ENCODE measurements around the gene HAGHL. TPM values are rescaled to one million over a fixed set of nuclear protein-coding genes. Genes with fewer than 3 reads are reported as not detected.

HAGHL gene
- total and polyA plus RNA-seq, 2 donors (not counting 3 experiments of a cell fraction or from before 2014, with no cell fraction given), result 6.3 to 6.8 TPM

- Histone ChIP-seq H3K9me3 (replicated peaks; ENCODE audit: control insufficient read depth, insufficient read depth, low read length) (no peaks in the 10 kb centered on the region), H3K79me2 (ENCODE audit: control insufficient read depth, insufficient read depth, low read length) (no peaks in the 10 kb centered on the region), H3K4me2 (ENCODE audit: insufficient read depth, low read length) (no peak overlapping the region), H2AFZ (ENCODE audit: low read depth, low read length) (no peak overlapping the region), H4K20me1 (replicated peaks; ENCODE audit: control insufficient read depth, extremely low read depth, insufficient read depth, low read length) (no peaks in the 10 kb centered on the region), H3K4me1 (ENCODE audit: control insufficient read depth, extremely low read depth, insufficient read depth, low read length) (peaks cover 4% of the 10 kb centered on the region), H3K9ac (replicated peaks; ENCODE audit: extremely low read depth, insufficient read depth, low read length) (no peak overlapping the region), H3K9me1 (replicated peaks; ENCODE audit: control insufficient read depth, extremely low read depth, insufficient read depth, low read length) (no peaks in the 10 kb centered on the region), H3K27ac (ENCODE audit: insufficient read depth, low read depth, low read length) (no peak overlapping the region), H3K4me3 (replicated peaks in 1 of 3; ENCODE audit: insufficient read depth in 1 of 3, low read depth in 1 of 3, low read length in 3 of 3) (no peak overlapping the region), H3K27me3 (ENCODE audit: control insufficient read depth in 2 of 2, insufficient read depth in 2 of 2, low read length in 2 of 2) (no peaks in the 10 kb centered on the region), H3K36me3 (ENCODE audit: control insufficient read depth in 2 of 2, extremely low read depth in 1 of 2, insufficient read depth in 2 of 2, low read length in 2 of 2) (no peaks in the 10 kb centered on the region)
- DNase-seq (ENCODE audit: low read depth, low spot score), result no peak
- FAIRE-seq, result no peak
- intact Hi-C loops (cut with micrococcal nuclease), result no loop called here
- ChIA-PET CTCF (interaction anchor here (1.0 kb wide), 1 partner anchor 42 kb away, joined by 3 read pairs; the partner anchor contains the start of genes CHTF18 and RPUSD1), POLR2A (no interaction called here)
- dilution Hi-C loops (cut with MboI; ENCODE audit: extremely low pct_ligation_motif_present, low sequenced_read_pairs), result no loop called here
- TF ChIP-seq CTCF (IDR thresholded peaks at IDR 0.05; ENCODE audit: extremely low read depth in 1 of 2, insufficient read depth in 1 of 2, low read depth in 1 of 2, low read length in 2 of 2) (peak in 1 of 2 donors; percentile 19), JUN (IDR thresholded peaks at IDR 0.05; ENCODE audit: borderline replicate concordance, insufficient read depth, insufficient read length, low read depth) (no peak)
- BruUV-seq (replicated peaks), result no TSS peak
Measured at GRCh38 chr16:745739-746138, 18.8 kb downstream of the HAGHL start.

GRCh38 chr16:746637-747036, 19.7 kb downstream of the HAGHL start:
- Histone ChIP-seq H4K20me1 (replicated peaks; ENCODE audit: control insufficient read depth, extremely low read depth, insufficient read depth, low read length) (no peaks in the 10 kb centered on the region), H3K4me2 (ENCODE audit: insufficient read depth, low read length) (no peak overlapping the region), H3K27me3 (ENCODE audit: control insufficient read depth in 2 of 2, insufficient read depth in 2 of 2, low read length in 2 of 2) (peaks cover 0 to 2% of the 10 kb centered on the region in 2 experiments), H3K4me1 (ENCODE audit: control insufficient read depth, extremely low read depth, insufficient read depth, low read length) (no peaks in the 10 kb centered on the region), H2AFZ (ENCODE audit: low read depth, low read length) (no peak overlapping the region), H3K4me3 (replicated peaks in 1 of 3; ENCODE audit: insufficient read depth in 1 of 3, low read depth in 1 of 3, low read length in 3 of 3) (no peak overlapping the region), H3K27ac (ENCODE audit: insufficient read depth, low read depth, low read length) (no peak overlapping the region), H3K9ac (replicated peaks; ENCODE audit: extremely low read depth, insufficient read depth, low read length) (no peak overlapping the region), H3K36me3 (ENCODE audit: control insufficient read depth in 2 of 2, extremely low read depth in 1 of 2, insufficient read depth in 2 of 2, low read length in 2 of 2) (no peaks in the 10 kb centered on the region), H3K9me1 (replicated peaks; ENCODE audit: control insufficient read depth, extremely low read depth, insufficient read depth, low read length) (no peaks in the 10 kb centered on the region), H3K79me2 (ENCODE audit: control insufficient read depth, insufficient read depth, low read length) (no peaks in the 10 kb centered on the region), H3K9me3 (replicated peaks; ENCODE audit: control insufficient read depth, insufficient read depth, low read length) (no peaks in the 10 kb centered on the region)
- dilution Hi-C loops (cut with MboI; ENCODE audit: extremely low pct_ligation_motif_present, low sequenced_read_pairs) (no loop called here), intact Hi-C loops (cut with micrococcal nuclease) (no loop called here)
- ChIA-PET CTCF (no interaction called here), POLR2A (no interaction called here)
- no TSS peak for BruUV-seq (replicated peaks)
- TF ChIP-seq POLR2AphosphoS5 (IDR thresholded peaks at IDR 0.05; ENCODE audit: insufficient read depth, low read depth, low read length) (no peak), JUN (IDR thresholded peaks at IDR 0.05; ENCODE audit: borderline replicate concordance, insufficient read depth, insufficient read length, low read depth) (no peak), MAX (IDR thresholded peaks at IDR 0.05; ENCODE audit: insufficient read depth, insufficient read length) (no peak), FOS (IDR thresholded peaks at IDR 0.05; ENCODE audit: borderline replicate concordance, insufficient read depth, low read length) (no peak)
- DNase-seq (ENCODE audit: low read depth, low spot score) (no peak), FAIRE-seq (no peak)
